Fibroblast of pulmonary artery (primary cell): Measurements from ENCODE around the gene MYH11.

Source experiments
- DNase-seq: peaks from one replicate; pipeline ENCODE4 v3.0.0-alpha.2; 2010; ENCODE audit warnings: low read depth
- H3K4me3 ChIP-seq: replicated peaks from 2 replicates; pipeline ENCODE4 v1.5.1; 2011; ENCODE audit warnings: low read depth, mild to moderate bottlenecking, control low read depth, low read length, moderate library complexity
- CTCF ChIP-seq: IDR thresholded peaks from 2 replicates; pipeline ENCODE4 v1.5.1; 2011; ENCODE audit warnings: mild to moderate bottlenecking, control low read depth, low read length, inconsistent platforms; ENCODE audit errors: missing control alignments

Gene MYH11

GRCh38 chr16:15834502-15834901, 22.3 kb downstream of the MYH11 start:
- DNase-seq: no peak
- no peak for TF ChIP-seq CTCF
- H3K4me3 ChIP-seq: no peak overlapping the region

- DNase-seq: no peak
- no peak overlapping the region for H3K4me3 ChIP-seq
- TF ChIP-seq CTCF: no peak
These were observed 23.3 kb downstream of the MYH11 start for GRCh38 chr16:15833541-15833940.

GRCh38 chr16:15832241-15832640, 24.6 kb downstream of the MYH11 start:
- no peak for DNase-seq
- no peak for TF ChIP-seq CTCF
- H3K4me3 ChIP-seq: no peak overlapping the region

- no peak for TF ChIP-seq CTCF
- no peak for DNase-seq
- H3K4me3 ChIP-seq: no peak overlapping the region
These were observed 25.9 kb downstream of the MYH11 start for GRCh38 chr16:15830832-15831451.

GRCh38 chr16:15829460-15829859, 27.4 kb downstream of the MYH11 start:
- peak; percentile 68 for DNase-seq

GRCh38 chr16:15827709-15828343, 29.0 kb downstream of the MYH11 start:
- no peak overlapping the region for H3K4me3 ChIP-seq
- no peak for TF ChIP-seq CTCF
- no peak for DNase-seq

More at GRCh38 chr16:15829460-15829859, 27.4 kb downstream of the MYH11 start:
- H3K4me3 ChIP-seq: no peak overlapping the region
- TF ChIP-seq CTCF: no peak

- no peak for TF ChIP-seq CTCF
- no peak overlapping the region for H3K4me3 ChIP-seq
- DNase-seq: no peak
These were observed 29.5 kb downstream of the MYH11 start for GRCh38 chr16:15827299-15827698.
